ENCODE results near the gene VEZT.
"Not testable (repeated sequence)": the region's sequence is repeated elsewhere in the genome, so short reads cannot be mapped to it uniquely, and the experiment has no call there.

VEZT gene

GRCh38 chr12:95321516-95322246 is 104.1 kb downstream of the VEZT start:
- no peak for DNase-seq (ENCODE audit: low spot score)

DNA sequence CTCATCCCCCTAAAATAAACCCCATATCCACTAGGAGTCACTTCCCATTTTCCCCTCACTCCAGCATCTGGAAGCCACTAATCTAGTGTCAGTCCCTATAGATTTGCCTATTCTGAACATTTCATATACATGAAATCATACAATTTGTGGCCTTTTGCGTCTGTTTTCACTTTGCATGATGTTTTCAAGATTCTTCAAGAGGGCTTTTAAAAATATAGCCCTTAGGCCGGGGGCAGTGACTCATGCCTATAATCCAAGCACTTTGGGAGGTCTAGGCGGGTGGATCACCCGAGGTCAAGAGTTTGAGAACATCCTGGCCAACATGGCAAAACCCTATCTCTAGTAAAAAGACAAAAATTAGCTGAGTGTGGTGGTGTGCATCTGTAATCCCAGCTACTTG is 104.7 kb downstream of the VEZT start:
- DNase-seq (ENCODE audit: low spot score) = no peak

- no peak for DNase-seq (ENCODE audit: low spot score)
Observed at GRCh38 chr12:95323212-95323611, 105.6 kb downstream of the VEZT start.

DNA sequence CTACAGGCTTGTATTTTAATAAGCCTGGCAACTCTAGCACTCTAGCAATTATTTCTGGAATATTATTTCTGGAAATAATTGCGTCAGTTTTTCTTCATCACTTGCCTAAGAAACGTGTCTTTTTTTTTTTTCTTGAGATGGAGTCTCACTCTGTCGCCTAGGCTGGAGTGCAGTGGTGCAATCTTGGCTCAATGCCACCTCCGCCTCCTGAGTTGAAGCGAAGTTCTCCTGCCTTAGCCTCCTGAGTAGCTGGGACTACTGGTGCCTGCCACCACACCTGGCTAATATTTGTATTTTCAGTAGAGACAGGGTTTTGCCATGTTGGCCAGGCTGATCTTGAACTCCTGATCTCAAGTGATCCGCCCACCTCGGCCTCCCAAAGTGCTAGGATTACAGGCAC is 106.6 kb downstream of the VEZT start:
- DNase-seq (ENCODE audit: low spot score) = not testable (repeated sequence)

GRCh38 chr12:95325501-95325900 is 107.9 kb downstream of the VEZT start:
- DNase-seq (ENCODE audit: low spot score) = no peak

- DNase-seq (ENCODE audit: low spot score) = peak; percentile 32
Observed at GRCh38 chr12:95326445-95326844, 108.8 kb downstream of the VEZT start.

DNA sequence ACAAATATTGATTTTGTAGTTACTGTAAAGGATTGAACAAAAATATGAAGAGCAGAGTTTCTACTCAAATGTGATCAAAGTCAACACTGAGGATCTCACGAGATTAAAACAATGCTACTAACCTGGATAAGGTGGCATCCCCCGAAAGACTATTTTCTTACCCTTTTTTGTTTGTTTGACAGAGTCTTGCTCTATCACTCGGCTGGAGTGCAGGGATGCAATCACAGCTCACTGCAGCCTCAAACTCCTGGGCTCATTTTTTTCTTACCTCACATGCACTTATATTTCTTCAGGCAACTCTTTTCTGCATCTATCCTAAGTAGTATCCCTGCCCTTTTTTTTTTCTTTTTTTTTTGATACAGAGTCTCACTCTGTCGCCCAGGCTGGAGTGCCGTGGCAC is 109.2 kb downstream of the VEZT start:
- DNase-seq (ENCODE audit: low spot score) = no peak

DNA sequence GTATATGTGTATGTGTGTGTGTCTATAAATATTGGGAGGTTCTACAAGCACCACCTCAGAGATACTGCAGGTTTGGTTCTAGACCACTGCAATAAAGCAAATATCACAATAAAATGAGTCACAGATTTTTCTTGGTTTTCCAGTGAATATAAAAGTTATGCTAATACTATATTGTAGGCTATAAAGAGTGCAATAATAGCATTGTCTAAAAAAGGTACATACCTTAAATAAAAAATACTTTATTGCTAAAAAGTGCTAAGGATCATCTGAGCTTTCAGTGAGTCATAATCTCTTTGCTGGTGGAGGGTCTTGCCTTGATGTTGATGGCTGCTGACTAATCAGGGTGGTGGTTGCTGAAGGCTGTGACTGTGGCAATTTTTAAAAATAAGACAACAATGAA is 111.1 kb downstream of the VEZT start:
- no peak for DNase-seq (ENCODE audit: low spot score)

GRCh38 chr12:95335948-95336347 is 118.3 kb downstream of the VEZT start:
- DNase-seq (ENCODE audit: low spot score) = no peak

DNA sequence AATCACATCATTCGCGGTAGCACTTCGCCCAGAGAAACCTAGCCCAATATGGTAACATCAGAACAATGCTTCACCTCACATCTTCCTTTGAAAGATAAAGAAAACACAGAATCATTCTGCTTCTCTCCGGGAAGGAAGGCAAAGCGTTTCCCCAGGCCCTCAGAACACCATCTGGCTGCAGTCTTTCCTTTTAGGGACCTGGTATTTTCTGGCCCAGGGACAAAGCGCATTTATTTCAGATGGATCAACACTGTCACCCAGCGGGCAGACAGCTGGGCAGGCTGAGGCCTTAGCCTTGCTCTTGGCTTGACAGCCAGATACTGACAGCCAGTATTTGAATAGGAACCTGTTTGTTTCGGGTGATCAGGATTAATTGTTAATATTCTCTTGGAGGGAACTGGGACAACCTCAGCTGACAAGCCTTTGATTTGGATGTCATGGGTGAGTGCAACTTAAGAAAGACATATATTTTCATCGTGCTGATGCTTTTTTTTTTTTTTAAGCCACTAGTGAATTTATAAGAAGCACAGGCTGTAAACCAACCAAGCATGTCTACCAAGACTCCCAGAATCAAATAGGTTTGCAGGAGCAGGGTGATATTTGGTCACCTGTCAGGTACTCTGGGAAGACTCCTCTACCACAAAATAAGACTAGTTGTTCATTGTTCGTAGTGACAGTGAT is 118.9 kb downstream of the VEZT start:
- peak; percentile 70 for DNase-seq (ENCODE audit: low spot score)

- no peak for DNase-seq (ENCODE audit: low spot score)
Observed at GRCh38 chr12:95337146-95337545, 119.5 kb downstream of the VEZT start.

DNA sequence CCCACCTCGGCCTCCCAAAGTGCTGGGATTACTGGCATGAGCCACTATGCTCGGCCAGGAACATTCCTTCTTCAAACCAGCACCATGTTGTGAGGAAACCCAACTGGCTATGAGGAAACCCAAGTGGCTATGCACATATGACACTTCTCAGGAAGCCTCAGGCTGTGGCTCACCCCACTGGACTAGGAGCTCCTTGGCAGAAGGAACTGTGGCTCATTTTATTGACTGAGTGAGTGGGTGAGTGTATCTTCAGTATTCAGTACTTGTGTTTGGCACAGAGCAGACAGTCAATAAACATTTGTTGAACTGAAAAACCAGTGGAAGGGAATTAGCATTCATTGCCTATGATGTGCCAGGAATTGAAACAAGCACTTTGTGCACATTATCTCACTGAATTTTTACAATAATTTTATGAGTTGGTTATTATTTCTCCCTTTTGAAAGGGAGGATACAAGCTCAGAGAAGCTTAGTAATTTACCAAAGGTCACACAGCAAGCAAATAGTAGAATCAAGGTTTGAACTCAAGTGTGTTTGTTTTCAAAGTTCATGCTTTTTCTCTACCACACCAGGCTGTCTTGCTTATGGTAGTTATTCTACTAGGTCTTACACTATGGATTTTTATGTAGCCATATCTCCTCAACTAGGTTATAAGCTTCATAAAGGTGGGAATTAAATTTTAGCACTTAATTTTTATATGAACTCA is 121.6 kb downstream of the VEZT start:
- DNase-seq (ENCODE audit: low spot score) = no peak

DNA sequence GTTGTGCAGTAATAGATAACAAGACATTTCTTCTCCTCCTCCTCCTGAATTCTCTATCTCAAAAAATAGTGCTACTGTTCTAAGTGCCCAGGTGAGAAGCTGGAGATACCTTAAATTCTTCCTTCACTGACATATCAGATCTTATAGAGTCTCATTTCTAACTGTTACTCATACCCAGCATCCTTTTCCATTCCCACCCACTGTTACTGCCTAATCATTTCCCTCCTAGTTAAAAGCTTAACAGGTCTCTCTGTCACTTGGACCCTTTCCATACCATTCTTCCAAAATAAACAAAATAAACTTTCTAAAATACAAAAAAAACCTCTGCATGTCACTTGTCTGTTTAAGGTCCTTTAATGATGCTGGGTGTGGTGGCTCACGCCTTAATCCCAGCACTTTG is 124.4 kb downstream of the VEZT start:
- DNase-seq (ENCODE audit: low spot score) = no peak

- no peak for DNase-seq (ENCODE audit: low spot score)
Observed at GRCh38 chr12:95343461-95344230, 126.0 kb downstream of the VEZT start.

GRCh38 chr12:95349291-95349690 is 131.7 kb downstream of the VEZT start:
- DNase-seq (ENCODE audit: low spot score) = no peak

GRCh38 chr12:95351748-95352147 is 134.1 kb downstream of the VEZT start:
- DNase-seq (ENCODE audit: low spot score) = peak; percentile 24
